MM.1S (cell line): ENCODE measurements around the gene ELMO1.

Experiments used
- DNase-seq: peaks from one replicate; pipeline ENCODE4 v3.0.0-alpha.2; 2015
- H2AFZ ChIP-seq: fragments of 300-600 bp; sonication (generic); 2 replicates; pipeline ENCODE4 v1.6.0; 2016; ENCODE audit warnings: antibody characterized with exemption, low read length
- H3F3A ChIP-seq: fragments of 300-600 bp; sonication (generic); 2 replicates; pipeline ENCODE4 v1.6.1; 2016; ENCODE audit warnings: mild to moderate bottlenecking, antibody characterized with exemption, low read length, moderate library complexity, mixed read lengths; ENCODE audit not compliant: insufficient read depth
- H3K27ac ChIP-seq: fragments of 300-600 bp; sonication (generic); 2 replicates; pipeline ENCODE4 v1.5.1; 2016; ENCODE audit warnings: mild to moderate bottlenecking, low read length
- H3K27me3 ChIP-seq: fragments of 300-600 bp; sonication (generic); replicated peaks from 2 replicates; pipeline ENCODE4 v1.6.0; 2016; ENCODE audit warnings: low read length; ENCODE audit not compliant: insufficient read depth
- H3K36me3 ChIP-seq: fragments of 300-600 bp; sonication (generic); replicated peaks from 2 replicates; pipeline ENCODE4 v1.6.1; 2016; ENCODE audit warnings: mild to moderate bottlenecking, low read length, mixed read lengths; ENCODE audit not compliant: insufficient read depth
- H3K4me1 ChIP-seq: fragments of 300-600 bp; sonication (generic); 2 replicates; pipeline ENCODE4 v1.6.1; 2016; ENCODE audit warnings: low read length, mixed read lengths
- H3K4me2 ChIP-seq: fragments of 300-600 bp; sonication (generic); 2 replicates; pipeline ENCODE4 v1.6.0; 2016; ENCODE audit warnings: low read depth, low read length
- H3K4me3 ChIP-seq: fragments of 300-600 bp; sonication (generic); 2 replicates; pipeline ENCODE4 v1.5.1; 2016; ENCODE audit warnings: low read length, mixed read lengths
- H3K79me2 ChIP-seq: fragments of 300-600 bp; sonication (generic); 2 replicates; pipeline ENCODE4 v1.6.1; 2016; ENCODE audit warnings: mixed run types, low read length, mixed read lengths
- H3K9ac ChIP-seq: fragments of 300-600 bp; sonication (generic); 2 replicates; pipeline ENCODE4 v1.6.1; 2016; ENCODE audit warnings: low read length, mixed read lengths
- H3K9me2 ChIP-seq: fragments of 300-600 bp; sonication (generic); replicated peaks from 2 replicates; pipeline ENCODE4 v1.6.1; 2016; ENCODE audit warnings: mild to moderate bottlenecking, low read length, mixed read lengths; ENCODE audit not compliant: insufficient read depth
- H3K9me3 ChIP-seq: fragments of 300-600 bp; sonication (generic); replicated peaks from 2 replicates; pipeline ENCODE4 v1.6.1; 2016; ENCODE audit warnings: mild to moderate bottlenecking, low read length, mixed read lengths; ENCODE audit not compliant: insufficient read depth
- H4K20me1 ChIP-seq: fragments of 300-600 bp; sonication (generic); 2 replicates; pipeline ENCODE4 v1.6.1; 2016; ENCODE audit warnings: mild to moderate bottlenecking, low read length, moderate library complexity, mixed read lengths; ENCODE audit not compliant: insufficient read depth
- EZH2 ChIP-seq: fragments of 300-600 bp; sonication (generic); optimal IDR thresholded peaks from 2 replicates; pipeline ENCODE3; 2017; ENCODE audit warnings: low read depth, mild to moderate bottlenecking, antibody characterized with exemption, low read length, mixed read lengths
- EZH2phosphoT487 ChIP-seq: fragments of 300-600 bp; sonication (generic); IDR thresholded peaks from 2 replicates; pipeline ENCODE4 v1.6.1; 2018; ENCODE audit warnings: antibody characterized with exemption, low read length
- TF ChIP-seq, protein P1 (sequence below): fragments of 300-600 bp; sonication (generic); IDR thresholded peaks from 2 replicates; pipeline ENCODE4 v1.5.1; 2016; ENCODE audit warnings: antibody characterized with exemption, low read length, mixed read lengths

The ELMO1 gene

DNA sequence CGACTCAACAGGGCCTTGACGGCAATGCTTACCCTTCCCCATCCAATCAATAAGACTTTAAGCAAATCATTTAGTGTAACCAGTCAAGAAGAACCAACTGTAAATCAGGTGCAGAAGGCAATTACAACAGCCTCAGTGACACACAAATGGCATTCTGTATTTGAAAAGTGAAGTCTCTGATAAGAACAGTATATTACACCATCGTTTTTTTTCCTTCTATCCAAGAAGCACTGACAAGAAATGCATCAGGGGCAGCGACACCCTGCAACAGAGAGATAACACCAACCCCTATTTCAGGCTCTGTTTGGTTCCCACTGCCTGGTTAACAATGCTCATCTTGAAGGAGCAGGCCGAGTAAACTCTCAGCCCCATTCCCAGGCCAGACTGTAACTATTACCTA lies 520.4 kb downstream of the ELMO1 start:
- no peak overlapping the region for H3K4me2 ChIP-seq
- H3K36me3 ChIP-seq, result no peaks in the 10 kb centered on the region
- no peaks in the 10 kb centered on the region for H3K9me3 ChIP-seq
- DNase-seq, result no peak
- H3K4me3 ChIP-seq, result no peak overlapping the region
- H2AFZ ChIP-seq, result no peak overlapping the region
- H3K27ac ChIP-seq, result no peak overlapping the region
- peaks cover 15% of the 10 kb centered on the region for H3K4me1 ChIP-seq
- no peaks in the 10 kb centered on the region for H3K9me2 ChIP-seq
- TF ChIP-seq, protein P1, sequence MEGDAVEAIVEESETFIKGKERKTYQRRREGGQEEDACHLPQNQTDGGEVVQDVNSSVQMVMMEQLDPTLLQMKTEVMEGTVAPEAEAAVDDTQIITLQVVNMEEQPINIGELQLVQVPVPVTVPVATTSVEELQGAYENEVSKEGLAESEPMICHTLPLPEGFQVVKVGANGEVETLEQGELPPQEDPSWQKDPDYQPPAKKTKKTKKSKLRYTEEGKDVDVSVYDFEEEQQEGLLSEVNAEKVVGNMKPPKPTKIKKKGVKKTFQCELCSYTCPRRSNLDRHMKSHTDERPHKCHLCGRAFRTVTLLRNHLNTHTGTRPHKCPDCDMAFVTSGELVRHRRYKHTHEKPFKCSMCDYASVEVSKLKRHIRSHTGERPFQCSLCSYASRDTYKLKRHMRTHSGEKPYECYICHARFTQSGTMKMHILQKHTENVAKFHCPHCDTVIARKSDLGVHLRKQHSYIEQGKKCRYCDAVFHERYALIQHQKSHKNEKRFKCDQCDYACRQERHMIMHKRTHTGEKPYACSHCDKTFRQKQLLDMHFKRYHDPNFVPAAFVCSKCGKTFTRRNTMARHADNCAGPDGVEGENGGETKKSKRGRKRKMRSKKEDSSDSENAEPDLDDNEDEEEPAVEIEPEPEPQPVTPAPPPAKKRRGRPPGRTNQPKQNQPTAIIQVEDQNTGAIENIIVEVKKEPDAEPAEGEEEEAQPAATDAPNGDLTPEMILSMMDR, result no peak
- TF ChIP-seq EZH2 (no peak), EZH2phosphoT487 (no peak)
- no peaks in the 10 kb centered on the region for H3K27me3 ChIP-seq
- H3K79me2 ChIP-seq, result peaks cover 30% of the 10 kb centered on the region
- H3F3A ChIP-seq, result no peaks in the 10 kb centered on the region; the same call in 1 of the 2 replicates
- H3K9ac ChIP-seq, result no peak overlapping the region
- no peaks in the 10 kb centered on the region for H4K20me1 ChIP-seq

DNA sequence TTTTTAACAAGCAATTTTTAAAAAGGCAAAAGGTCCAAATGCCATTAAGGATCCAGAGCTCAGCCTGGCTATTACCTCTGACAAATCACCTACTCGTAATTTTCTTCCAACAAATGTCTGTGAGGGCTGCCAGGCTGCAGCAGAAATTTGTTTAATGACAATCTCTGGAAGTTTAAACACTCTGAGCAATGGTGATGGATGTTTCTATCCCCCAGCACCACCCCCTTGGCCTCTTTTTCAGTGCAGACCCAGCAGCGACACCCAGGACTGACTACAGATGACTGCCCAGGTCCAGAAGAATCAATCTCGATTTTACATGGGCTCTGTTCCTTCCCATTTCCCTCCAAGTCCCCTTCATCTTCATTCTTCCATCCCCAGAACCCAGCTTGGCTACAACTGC lies 523.0 kb downstream of the ELMO1 start:
- peaks cover 15% of the 10 kb centered on the region for H3K4me1 ChIP-seq
- H3K36me3 ChIP-seq, result no peaks in the 10 kb centered on the region
- no peaks in the 10 kb centered on the region for H3K9me2 ChIP-seq
- no peak overlapping the region for H2AFZ ChIP-seq
- no peak overlapping the region for H3K27ac ChIP-seq
- H3K27me3 ChIP-seq, result no peaks in the 10 kb centered on the region
- TF ChIP-seq EZH2 (no peak), EZH2phosphoT487 (no peak)
- TF ChIP-seq, protein P1, result no peak
- H3F3A ChIP-seq, result no peaks in the 10 kb centered on the region; the same call in 1 of the 2 replicates
- H3K9me3 ChIP-seq, result no peaks in the 10 kb centered on the region
- no peak overlapping the region for H3K4me2 ChIP-seq
- H3K79me2 ChIP-seq, result peaks cover 28% of the 10 kb centered on the region
- no peak overlapping the region for H3K4me3 ChIP-seq
- H4K20me1 ChIP-seq, result no peaks in the 10 kb centered on the region
- no peak overlapping the region for H3K9ac ChIP-seq
- DNase-seq, result no peak

DNA sequence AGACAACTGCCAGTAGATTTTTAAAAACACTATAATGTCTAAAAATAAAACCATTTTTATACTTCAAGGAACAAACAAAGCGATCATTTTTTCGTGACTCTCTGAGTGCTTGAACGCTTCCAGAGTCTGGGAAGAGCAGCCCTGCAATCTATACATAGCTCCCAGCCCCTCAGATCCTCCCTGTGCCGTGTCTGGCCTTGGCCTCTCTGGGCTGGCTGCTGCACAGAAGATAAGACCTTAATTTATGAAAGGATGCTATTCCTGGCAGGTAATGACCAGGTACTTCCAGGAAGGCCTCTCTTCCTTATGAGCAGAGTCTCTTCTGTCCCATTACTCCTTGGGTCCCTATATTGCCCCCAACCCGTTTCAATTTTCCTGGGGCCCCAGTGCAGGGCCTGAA lies 523.5 kb downstream of the ELMO1 start:
- Histone ChIP-seq H4K20me1 (no peaks in the 10 kb centered on the region), H3K4me3 (no peak overlapping the region)

More for the DNA sequence above, 523.5 kb downstream of the ELMO1 start:
- Histone ChIP-seq H3K27ac (no peak overlapping the region), H3K9me2 (no peaks in the 10 kb centered on the region), H3F3A (no peaks in the 10 kb centered on the region; the same call in 1 of the 2 replicates), H3K27me3 (no peaks in the 10 kb centered on the region), H3K9me3 (no peaks in the 10 kb centered on the region), H3K9ac (no peak overlapping the region), H3K36me3 (no peaks in the 10 kb centered on the region), H3K4me2 (no peak overlapping the region), H3K4me1 (peaks cover 15% of the 10 kb centered on the region), H2AFZ (no peak overlapping the region), H3K79me2 (peaks cover 28% of the 10 kb centered on the region)
- TF ChIP-seq EZH2 (no peak), EZH2phosphoT487 (no peak)
- TF ChIP-seq, protein P1, result no peak
- DNase-seq, result no peak
